HG02840 (cell line): ENCODE data around the gene HDGF.

ENCODE experiments used
- ATAC-seq: cut with Tn5 transposase; IDR thresholded peaks from one replicate; pipeline ENCODE4 v1.9.1; 2021; ENCODE audit warnings: mild to moderate bottlenecking, moderate library complexity, moderate number of reproducible peaks; ENCODE audit not compliant: unreplicated experiment, low FRiP score

HDGF gene

GRCh38 chr1:156751451-156751756 is at the start of gene HDGF:
HDGF (minus strand) TSS chr1:156751675; CDS start chr1:156751429, 246 bp downstream.
- no peak for ATAC-seq

- no peak for ATAC-seq
These were observed 45.9 kb upstream of the HDGF start for GRCh38 chr1:156797212-156797871.

- no peak for ATAC-seq
These were observed 45.0 kb upstream of the HDGF start for GRCh38 chr1:156796340-156797097.

- no peak for ATAC-seq
These were observed 44.3 kb upstream of the HDGF start for GRCh38 chr1:156795787-156796186.

- ATAC-seq = no peak
These were observed 43.9 kb upstream of the HDGF start for GRCh38 chr1:156795374-156795733.

- no peak for ATAC-seq
These were observed 43.3 kb upstream of the HDGF start for GRCh38 chr1:156794506-156795373.

- ATAC-seq = no peak
These were observed 38.3 kb upstream of the HDGF start for GRCh38 chr1:156789621-156790318.

- ATAC-seq = no peak
These were observed 36.7 kb upstream of the HDGF start for GRCh38 chr1:156788136-156788535.

GRCh38 chr1:156786640-156787039 is 35.2 kb upstream of the HDGF start:
- ATAC-seq = no peak

GRCh38 chr1:156785458-156785857 is 34.0 kb upstream of the HDGF start:
- ATAC-seq = no peak

- ATAC-seq = no peak
These were observed 30.2 kb upstream of the HDGF start for GRCh38 chr1:156781585-156782186.

- no peak for ATAC-seq
These were observed 26.1 kb upstream of the HDGF start for GRCh38 chr1:156777573-156777972.

GRCh38 chr1:156776942-156777341 is 25.5 kb upstream of the HDGF start:
- no peak for ATAC-seq

- ATAC-seq = no peak
These were observed 24.3 kb upstream of the HDGF start for GRCh38 chr1:156775799-156776198.

GRCh38 chr1:156773607-156774006 is 22.1 kb upstream of the HDGF start:
- ATAC-seq = no peak

- ATAC-seq = no peak
These were observed 21.4 kb upstream of the HDGF start for GRCh38 chr1:156772728-156773497.

- no peak for ATAC-seq
These were observed 20.7 kb upstream of the HDGF start for GRCh38 chr1:156772222-156772621.

GRCh38 chr1:156768610-156769295 is 17.3 kb upstream of the HDGF start:
- ATAC-seq = no peak
